ENCODE data around the gene KDM4C. TPM values are rescaled to one million over a fixed set of nuclear protein-coding genes. Genes with fewer than 3 reads are reported as not detected.

Gene KDM4C
- total and polyA plus RNA-seq, 8 donors = 6.7 to 129 (median 79.9) TPM

- WGBS, 5 donors = 43 to 74% (median 45%) methylated on average over 1 of the region's 1 CpG
- H3K4me1 ChIP-seq = peaks cover 14 to 33% (median 18%) of the 10 kb centered on the region in 4 donors
- intact Hi-C loops (cut with DNase I; ENCODE audit: low total_unique reads) = no loop called here
- H3K36me3 ChIP-seq = peaks cover 0 to 13% (median 6%) of the 10 kb centered on the region in 4 donors
- H3K27ac ChIP-seq = no peak overlapping the region
- TF ChIP-seq POLR2A (IDR thresholded peaks at IDR 0.05) = no peak
- TF ChIP-seq, protein P1, sequence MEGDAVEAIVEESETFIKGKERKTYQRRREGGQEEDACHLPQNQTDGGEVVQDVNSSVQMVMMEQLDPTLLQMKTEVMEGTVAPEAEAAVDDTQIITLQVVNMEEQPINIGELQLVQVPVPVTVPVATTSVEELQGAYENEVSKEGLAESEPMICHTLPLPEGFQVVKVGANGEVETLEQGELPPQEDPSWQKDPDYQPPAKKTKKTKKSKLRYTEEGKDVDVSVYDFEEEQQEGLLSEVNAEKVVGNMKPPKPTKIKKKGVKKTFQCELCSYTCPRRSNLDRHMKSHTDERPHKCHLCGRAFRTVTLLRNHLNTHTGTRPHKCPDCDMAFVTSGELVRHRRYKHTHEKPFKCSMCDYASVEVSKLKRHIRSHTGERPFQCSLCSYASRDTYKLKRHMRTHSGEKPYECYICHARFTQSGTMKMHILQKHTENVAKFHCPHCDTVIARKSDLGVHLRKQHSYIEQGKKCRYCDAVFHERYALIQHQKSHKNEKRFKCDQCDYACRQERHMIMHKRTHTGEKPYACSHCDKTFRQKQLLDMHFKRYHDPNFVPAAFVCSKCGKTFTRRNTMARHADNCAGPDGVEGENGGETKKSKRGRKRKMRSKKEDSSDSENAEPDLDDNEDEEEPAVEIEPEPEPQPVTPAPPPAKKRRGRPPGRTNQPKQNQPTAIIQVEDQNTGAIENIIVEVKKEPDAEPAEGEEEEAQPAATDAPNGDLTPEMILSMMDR (IDR thresholded peaks at IDR 0.05) = no peak
- TF ChIP-seq POLR2AphosphoS5 (IDR thresholded peaks at IDR 0.05) = no peak
- TF ChIP-seq EP300 (IDR thresholded peaks at IDR 0.05) = no peak
- no peaks in the 10 kb centered on the region for H3K9me3 ChIP-seq
- no peak overlapping the region for H3K4me3 ChIP-seq
- no peaks in the 10 kb centered on the region for H3K27me3 ChIP-seq
- DNase-seq = peak in 1 of 2 donors; percentile 27
Observed at GRCh38 chr9:6899274-6899673, 141.5 kb downstream of the KDM4C start.

DNA sequence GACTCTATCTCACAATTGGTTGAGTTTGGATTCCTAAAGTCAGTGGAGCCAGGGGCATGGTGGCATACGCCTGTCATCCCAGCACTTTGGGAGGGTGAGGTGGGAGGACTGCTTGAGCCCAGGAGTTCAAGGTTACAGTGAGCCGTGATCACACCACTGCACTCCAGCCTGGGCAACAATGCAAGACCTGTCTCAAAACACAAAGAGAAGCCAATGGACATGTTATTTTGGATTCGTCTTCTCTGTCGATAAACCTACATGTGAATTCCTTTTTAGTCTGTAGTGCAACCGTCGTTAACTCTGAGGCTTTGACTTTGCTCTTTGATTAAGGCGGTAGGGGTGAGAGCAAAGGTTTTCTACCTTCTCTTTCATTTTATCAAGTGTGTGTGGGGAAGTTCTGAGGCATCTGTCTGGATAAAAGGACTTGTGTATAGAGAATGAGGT is 142.7 kb downstream of the KDM4C start:
- DNase-seq = no peak
- Histone ChIP-seq H3K36me3 (peaks cover 0 to 5% (median 2%) of the 10 kb centered on the region in 4 donors), H3K4me3 (no peak overlapping the region), H3K27me3 (no peaks in the 10 kb centered on the region), H3K4me1 (peaks cover 14 to 33% (median 18%) of the 10 kb centered on the region in 4 donors), H3K27ac (no peak overlapping the region), H3K9me3 (no peaks in the 10 kb centered on the region)
- WGBS, 5 donors = 68 to 87% (median 76%) methylated on average over 7 of the region's 7 CpGs
- intact Hi-C loops (cut with DNase I; ENCODE audit: low total_unique reads) = no loop called here
- TF ChIP-seq EP300 (IDR thresholded peaks at IDR 0.05) (no peak), POLR2AphosphoS5 (IDR thresholded peaks at IDR 0.05) (no peak), POLR2A (IDR thresholded peaks at IDR 0.05) (no peak)
- TF ChIP-seq, protein P1 (IDR thresholded peaks at IDR 0.05) = no peak

DNA sequence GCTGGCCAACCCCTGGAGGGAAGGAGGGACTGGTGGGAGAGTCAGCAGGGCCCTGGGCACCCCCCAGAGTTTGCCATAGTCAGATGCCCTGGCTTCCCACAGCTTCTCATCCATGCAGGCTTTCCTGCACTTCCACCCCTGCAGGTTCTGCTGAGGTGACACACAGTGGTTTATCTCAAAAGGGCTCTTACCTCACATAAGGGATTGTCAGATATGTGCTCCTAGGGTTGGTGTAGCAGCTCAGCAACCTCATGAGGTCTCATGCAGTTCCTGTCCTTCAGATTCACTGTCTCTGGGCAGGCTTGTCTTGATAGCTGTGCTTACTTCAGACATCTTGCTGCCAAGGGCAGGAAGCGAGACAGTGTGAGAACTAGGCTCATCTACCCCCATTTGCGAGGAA is 143.4 kb downstream of the KDM4C start:
- 92 to 99% (median 95%) methylated on average over 2 of the region's 2 CpGs for WGBS, 5 donors
- TF ChIP-seq POLR2A (IDR thresholded peaks at IDR 0.05) = no peak
- TF ChIP-seq EP300 (IDR thresholded peaks at IDR 0.05) = no peak
- TF ChIP-seq, protein P1 (IDR thresholded peaks at IDR 0.05) = no peak
- no peak for TF ChIP-seq POLR2AphosphoS5 (IDR thresholded peaks at IDR 0.05)
- Histone ChIP-seq H3K4me3 (no peak overlapping the region), H3K4me1 (peaks cover 14 to 33% (median 18%) of the 10 kb centered on the region in 4 donors), H3K27me3 (no peaks in the 10 kb centered on the region), H3K9me3 (no peaks in the 10 kb centered on the region), H3K27ac (no peak overlapping the region), H3K36me3 (peaks cover 0 to 5% (median 3%) of the 10 kb centered on the region in 4 donors)
- DNase-seq = no peak
- intact Hi-C loops (cut with DNase I; ENCODE audit: low total_unique reads) = no loop called here

GRCh38 chr9:6902423-6902822 is 144.7 kb downstream of the KDM4C start:
- Histone ChIP-seq H3K4me3 (no peak overlapping the region), H3K4me1 (peaks cover 5 to 22% (median 9%) of the 10 kb centered on the region in 4 donors), H3K27ac (no peak overlapping the region), H3K36me3 (peaks cover 0 to 5% (median 4%) of the 10 kb centered on the region in 4 donors), H3K27me3 (no peaks in the 10 kb centered on the region), H3K9me3 (no peaks in the 10 kb centered on the region)
- DNase-seq = no peak
- intact Hi-C loops (cut with DNase I; ENCODE audit: low total_unique reads) = no loop called here
- TF ChIP-seq POLR2AphosphoS5 (IDR thresholded peaks at IDR 0.05) (no peak), EP300 (IDR thresholded peaks at IDR 0.05) (no peak), POLR2A (IDR thresholded peaks at IDR 0.05) (no peak)
- TF ChIP-seq, protein P1 (IDR thresholded peaks at IDR 0.05) = no peak
- 67 to 86% (median 79%) methylated on average over 5 of the region's 5 CpGs for WGBS, 5 donors
